SK-N-SH (cell line): ENCODE results near the gene NFIA.

Source experiments
- CTCF ChIP-seq: fragments of 200-600 bp; sonication (generic); IDR thresholded peaks from 2 replicates; pipeline ENCODE4 v1.6.1; 2017; ENCODE audit warnings: antibody characterized with exemption, mild to moderate bottlenecking, moderate library complexity
- PBX3 ChIP-seq: IDR thresholded peaks from 2 replicates; pipeline ENCODE4; 2012

- TF ChIP-seq CTCF, result no peak
- no peak for TF ChIP-seq PBX3
Measured at GRCh38 chr1:61264825-61265242, 182.5 kb downstream of the NFIA start.
